BJ (cell line): ENCODE measurements around the gene MAN2A2. TPM values are rescaled to one million over a fixed set of nuclear protein-coding genes. Genes with fewer than 3 reads are reported as not detected.

Source experiments
- CTCF ChIA-PET: fragments of 350-600 bp; formaldehyde crosslinking; extraction: SDS; loops from one replicate; lab custom pipeline; 2021; ENCODE audit warnings: antibody characterized with exemption, inconsistent platforms; lab: Yijun Ruan, JAX
- POLR2A ChIA-PET: fragments of 300-600 bp; sonication (Branson Sonifier 250); formaldehyde crosslinking; extraction: SDS; loops from one replicate; lab custom pipeline; 2021; ENCODE audit warnings: antibody characterized with exemption; lab: Charles Lee
- DNase-seq: peaks from one replicate; pipeline ENCODE4 v3.0.0-alpha.2; 2011; ENCODE audit warnings: low read depth
- H3K27me3 ChIP-seq: 2 replicates; pipeline ENCODE4 v1.6.0; 2011; ENCODE audit warnings: low read length; ENCODE audit not compliant: control insufficient read depth, insufficient read depth
- H3K36me3 ChIP-seq: 2 replicates; pipeline ENCODE4 v1.5.1; 2011; ENCODE audit warnings: low read length; ENCODE audit not compliant: control insufficient read depth, insufficient read depth
- H3K4me3 ChIP-seq: 2 replicates; pipeline ENCODE4 v1.5.1; 2011; ENCODE audit warnings: low read depth, mild to moderate bottlenecking, control low read depth, low read length
- CTCF ChIP-seq: IDR thresholded peaks from 2 replicates; pipeline ENCODE4 v1.5.1; 2011; ENCODE audit warnings: low read depth, mild to moderate bottlenecking, control low read depth, inconsistent platforms, low read length, moderate library complexity; ENCODE audit not compliant: insufficient read depth
- polyA plus RNA-seq: library from polyadenylated mRNA; depleted of rRNA; stranded (reverse); fragments of >200 nt; gene quantifications from 2 replicates; pipeline ENCODE4 v1.2.3, GENCODE V29; 2011

Gene MAN2A2
- polyA plus RNA-seq, 1 experiment, result 40.4 TPM

- H3K4me3 ChIP-seq, result no peak overlapping the region
- DNase-seq, result no peak
- TF ChIP-seq CTCF, result no peak
- H3K36me3 ChIP-seq, result peaks cover 37% of the 10 kb centered on the region
- CTCF ChIA-PET, result interaction anchor here (0.7 to 2.0 kb wide), 4 partner anchors 8 to 20 kb away, joined by 3 to 7 read pairs (median 5); partner anchors contain the start of genes HDDC3 and MAN2A2
- H3K27me3 ChIP-seq, result no peaks in the 10 kb centered on the region
- POLR2A ChIA-PET, result no interaction called here
Observed at GRCh38 chr15:90913398-90913944, 10.4 kb downstream of the MAN2A2 start.

- no peak overlapping the region for H3K4me3 ChIP-seq
- POLR2A ChIA-PET, result no interaction called here
- H3K36me3 ChIP-seq, result peaks cover 40% of the 10 kb centered on the region
- H3K27me3 ChIP-seq, result no peaks in the 10 kb centered on the region
- TF ChIP-seq CTCF, result no peak
- CTCF ChIA-PET, result interaction anchor here (1.2 to 2.0 kb wide), 4 partner anchors 9 to 20 kb away, joined by 3 to 7 read pairs (median 5); partner anchors contain the start of genes HDDC3 and MAN2A2
- no peak for DNase-seq
Observed at GRCh38 chr15:90914305-90915080, 11.4 kb downstream of the MAN2A2 start.

- DNase-seq, result no peak
Observed at GRCh38 chr15:90915216-90915807, 12.2 kb downstream of the MAN2A2 start.

GRCh38 chr15:90915808-90916440, 12.8 kb downstream of the MAN2A2 start:
- ChIA-PET CTCF (interaction anchor here (1.3 to 1.5 kb wide), 2 partner anchors 15 to 21 kb away, joined by 3 read pairs; no protein-coding TSS in a partner anchor), POLR2A (no interaction called here)
- Histone ChIP-seq H3K36me3 (peaks cover 38% of the 10 kb centered on the region), H3K4me3 (no peak overlapping the region), H3K27me3 (no peaks in the 10 kb centered on the region)
- no peak for DNase-seq
- no peak for TF ChIP-seq CTCF

More at GRCh38 chr15:90915216-90915807, 12.2 kb downstream of the MAN2A2 start:
- no peak overlapping the region for H3K4me3 ChIP-seq
- ChIA-PET POLR2A (no interaction called here), CTCF (interaction anchor here (1.5 to 2.0 kb wide), 3 partner anchors 10 to 21 kb away, joined by 3 to 5 read pairs (median 5); partner anchors contain the start of gene MAN2A2)
- no peaks in the 10 kb centered on the region for H3K27me3 ChIP-seq
- no peak for TF ChIP-seq CTCF
- H3K36me3 ChIP-seq, result peaks cover 43% of the 10 kb centered on the region
